ENCODE data around the gene ITPRID2.

ITPRID2 gene

DNA sequence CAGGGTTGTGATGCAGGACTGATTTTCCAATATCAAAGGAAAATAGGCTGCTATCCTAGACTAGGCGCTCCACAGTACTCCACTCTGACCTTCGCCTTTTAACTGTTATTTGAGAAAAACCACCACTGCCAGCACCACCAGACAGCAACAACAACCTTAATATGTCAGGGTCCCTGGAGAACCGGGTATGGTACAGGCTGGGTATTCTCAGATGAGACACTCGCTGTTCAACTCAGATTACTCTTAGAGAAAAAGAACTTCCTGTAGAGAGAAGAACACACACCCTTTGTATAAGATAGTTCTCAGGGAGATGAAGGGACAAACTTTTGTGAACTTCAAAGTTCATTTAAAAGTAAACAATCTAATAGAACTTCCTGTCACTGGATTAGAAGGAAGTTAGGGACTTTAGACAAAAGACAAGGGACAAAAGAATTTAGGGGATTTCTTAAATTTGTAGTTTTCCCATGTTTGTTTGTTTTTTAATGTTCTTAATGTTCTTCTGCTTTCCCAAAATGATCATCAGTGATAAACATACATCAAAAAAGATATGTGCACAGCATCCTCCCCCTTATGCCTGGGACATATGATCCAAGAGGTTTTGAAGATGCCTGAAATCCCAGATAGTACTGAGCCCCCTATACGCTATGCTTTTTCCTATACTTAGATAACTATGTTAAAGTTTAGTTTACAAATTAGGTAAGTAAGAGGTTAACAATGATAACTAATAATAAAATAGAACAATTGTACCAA, 52.8 kb downstream of the ITPRID2 start:
- TF ChIP-seq FOXP2 (optimal IDR thresholded peaks at IDR 0.05; ENCODE audit: borderline replicate concordance, extremely low read depth, extremely low read length, insufficient read depth): no peak
- TF ChIP-seq TAF1 (IDR thresholded peaks at IDR 0.05; ENCODE audit: borderline replicate concordance, insufficient read depth, low read length): no peak
- no peak for TF ChIP-seq REST (IDR thresholded peaks at IDR 0.05; ENCODE audit: insufficient read depth in 1 of 2, low read depth in 2 of 2, low read length in 2 of 2)
- TF ChIP-seq SIN3A (IDR thresholded peaks at IDR 0.05; ENCODE audit: borderline replicate concordance, insufficient read depth, low read length): no peak
- TF ChIP-seq POLR2AphosphoS5 (IDR thresholded peaks at IDR 0.05; ENCODE audit: low read depth, low read length): no peak

GRCh38 chr2:181944914-181945291, 53.4 kb downstream of the ITPRID2 start:
- TF ChIP-seq FOXP2 (optimal IDR thresholded peaks at IDR 0.05; ENCODE audit: borderline replicate concordance, extremely low read depth, extremely low read length, insufficient read depth) (no peak), TAF1 (IDR thresholded peaks at IDR 0.05; ENCODE audit: borderline replicate concordance, insufficient read depth, low read length) (no peak), POLR2AphosphoS5 (IDR thresholded peaks at IDR 0.05; ENCODE audit: low read depth, low read length) (no peak), SIN3A (IDR thresholded peaks at IDR 0.05; ENCODE audit: borderline replicate concordance, insufficient read depth, low read length) (no peak), REST (IDR thresholded peaks at IDR 0.05; ENCODE audit: insufficient read depth in 1 of 2, low read depth in 2 of 2, low read length in 2 of 2) (no peak)

DNA sequence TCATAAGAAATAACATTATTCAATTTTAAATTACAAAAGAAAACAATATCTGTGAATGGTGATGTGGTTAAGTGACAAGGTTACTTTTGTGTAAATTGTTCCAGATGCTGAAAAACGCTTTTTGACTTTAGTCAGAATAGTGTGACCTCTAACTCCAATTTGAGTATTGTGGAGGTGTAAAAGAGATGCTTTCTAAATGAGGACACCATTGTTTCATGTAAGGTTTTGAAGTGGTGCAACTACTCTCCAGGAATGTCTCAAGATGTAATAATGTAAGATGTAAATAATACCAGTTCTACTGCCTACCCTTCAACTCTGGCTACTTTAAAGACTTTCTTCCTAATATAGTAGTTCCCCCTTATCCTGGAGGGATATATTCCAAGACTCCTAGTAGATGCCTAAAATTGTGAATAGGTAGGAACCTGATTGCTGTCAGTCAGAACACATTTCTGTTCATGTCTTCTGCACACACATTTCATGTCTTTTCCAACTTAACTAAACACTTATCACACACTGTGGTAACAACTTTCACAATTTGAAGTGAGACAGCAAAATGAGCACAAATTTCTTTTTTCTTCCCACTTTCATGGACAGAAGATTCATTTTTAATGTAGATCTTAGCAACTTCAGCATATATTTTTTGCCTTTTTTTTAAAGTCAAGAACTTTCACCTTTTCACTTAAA, 55.1 kb downstream of the ITPRID2 start:
- no peak for TF ChIP-seq SIN3A (IDR thresholded peaks at IDR 0.05; ENCODE audit: borderline replicate concordance, insufficient read depth, low read length)
- TF ChIP-seq POLR2AphosphoS5 (IDR thresholded peaks at IDR 0.05; ENCODE audit: low read depth, low read length): no peak
- no peak for TF ChIP-seq FOXP2 (optimal IDR thresholded peaks at IDR 0.05; ENCODE audit: borderline replicate concordance, extremely low read depth, extremely low read length, insufficient read depth)
- TF ChIP-seq TAF1 (IDR thresholded peaks at IDR 0.05; ENCODE audit: borderline replicate concordance, insufficient read depth, low read length): no peak
- TF ChIP-seq REST (IDR thresholded peaks at IDR 0.05; ENCODE audit: insufficient read depth in 1 of 2, low read depth in 2 of 2, low read length in 2 of 2): no peak

GRCh38 chr2:181947273-181947672, 55.7 kb downstream of the ITPRID2 start:
- TF ChIP-seq REST (IDR thresholded peaks at IDR 0.05; ENCODE audit: insufficient read depth in 1 of 2, low read depth in 2 of 2, low read length in 2 of 2): no peak
- TF ChIP-seq POLR2AphosphoS5 (IDR thresholded peaks at IDR 0.05; ENCODE audit: low read depth, low read length): no peak
- TF ChIP-seq SIN3A (IDR thresholded peaks at IDR 0.05; ENCODE audit: borderline replicate concordance, insufficient read depth, low read length): no peak
- no peak for TF ChIP-seq FOXP2 (optimal IDR thresholded peaks at IDR 0.05; ENCODE audit: borderline replicate concordance, extremely low read depth, extremely low read length, insufficient read depth)
- no peak for TF ChIP-seq TAF1 (IDR thresholded peaks at IDR 0.05; ENCODE audit: borderline replicate concordance, insufficient read depth, low read length)

Data from PFSK-1 (cell line).